HPDE6-E6E7 (cell line): ENCODE measurements around the gene SPG7.

Experiments used
- DNase-seq: peaks from one replicate; pipeline ENCODE4 v3.0.0; 2011; ENCODE audit warnings: missing footprints; ENCODE audit errors: extremely low spot score

SPG7 gene

DNA sequence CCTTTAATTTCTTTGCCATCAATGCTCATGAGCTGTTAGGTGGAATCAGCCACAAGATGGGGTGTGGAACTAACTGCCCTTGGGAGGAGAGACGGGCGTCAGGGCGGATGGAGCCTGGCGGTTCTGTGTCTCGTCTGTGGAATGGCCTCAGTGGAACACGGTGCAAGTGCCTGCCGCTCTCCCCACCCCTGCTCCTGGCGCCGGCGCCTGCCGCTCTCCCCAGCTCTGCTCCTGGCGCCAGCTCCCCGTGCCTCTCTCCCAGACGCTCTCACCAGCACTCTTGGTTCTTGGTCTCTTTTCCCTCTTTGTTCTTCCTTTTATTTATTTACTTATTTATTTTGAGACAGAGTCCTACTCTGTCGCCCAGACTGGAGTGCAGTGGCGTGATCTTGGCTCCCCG, 39.1 kb downstream of the SPG7 start:
- DNase-seq: no peak

DNA sequence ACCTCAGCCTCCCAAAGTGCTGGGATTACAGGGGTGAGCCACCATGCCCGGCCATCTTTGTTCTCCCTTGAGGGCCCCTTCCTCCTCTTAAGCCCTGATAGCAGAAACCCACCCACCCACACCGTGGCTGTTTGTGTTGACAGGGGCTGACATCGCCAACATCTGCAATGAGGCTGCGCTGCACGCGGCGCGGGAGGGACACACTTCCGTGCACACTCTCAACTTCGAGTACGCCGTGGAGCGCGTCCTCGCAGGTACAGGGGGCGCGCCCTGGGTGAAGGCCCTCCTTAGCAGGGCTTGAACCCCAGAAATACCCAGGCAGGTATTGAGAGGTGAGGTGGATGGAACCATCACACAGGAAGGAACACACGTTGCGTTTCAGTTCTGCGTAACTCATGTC, 39.7 kb downstream of the SPG7 start:
- no peak for DNase-seq

DNA sequence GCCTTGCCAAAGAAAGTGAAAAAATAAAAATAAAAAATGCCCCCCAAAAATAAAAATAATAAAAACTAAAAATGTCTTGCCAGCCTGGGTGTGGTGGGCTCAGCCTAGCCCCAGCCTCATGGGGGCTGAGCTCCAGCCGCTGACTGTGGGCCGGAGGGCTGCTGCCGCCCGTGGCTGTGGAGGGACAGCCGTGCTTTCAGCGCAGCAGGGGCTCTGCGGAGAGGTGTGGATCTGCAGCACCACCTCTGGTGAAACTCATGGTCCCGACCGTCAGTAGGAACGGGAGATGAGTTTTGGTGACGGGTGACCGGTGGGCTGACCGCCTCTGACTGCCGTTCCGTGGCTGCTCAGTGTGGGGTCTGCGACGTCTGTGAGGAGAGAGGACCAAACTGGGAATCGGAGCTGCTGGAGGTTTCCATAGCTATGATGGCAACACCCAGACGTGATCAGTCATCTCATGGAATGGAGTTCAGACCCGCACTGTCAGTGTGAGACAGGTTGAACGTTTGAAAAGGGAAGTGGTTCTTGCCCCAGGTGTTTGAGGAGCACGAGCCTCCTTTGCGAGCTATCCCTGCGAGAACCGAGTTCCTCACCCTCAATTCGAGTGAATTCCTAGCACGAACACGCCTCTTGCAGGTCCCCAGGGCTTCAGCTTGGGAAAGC, 40.3 kb downstream of the SPG7 start:
- no peak for DNase-seq

DNA sequence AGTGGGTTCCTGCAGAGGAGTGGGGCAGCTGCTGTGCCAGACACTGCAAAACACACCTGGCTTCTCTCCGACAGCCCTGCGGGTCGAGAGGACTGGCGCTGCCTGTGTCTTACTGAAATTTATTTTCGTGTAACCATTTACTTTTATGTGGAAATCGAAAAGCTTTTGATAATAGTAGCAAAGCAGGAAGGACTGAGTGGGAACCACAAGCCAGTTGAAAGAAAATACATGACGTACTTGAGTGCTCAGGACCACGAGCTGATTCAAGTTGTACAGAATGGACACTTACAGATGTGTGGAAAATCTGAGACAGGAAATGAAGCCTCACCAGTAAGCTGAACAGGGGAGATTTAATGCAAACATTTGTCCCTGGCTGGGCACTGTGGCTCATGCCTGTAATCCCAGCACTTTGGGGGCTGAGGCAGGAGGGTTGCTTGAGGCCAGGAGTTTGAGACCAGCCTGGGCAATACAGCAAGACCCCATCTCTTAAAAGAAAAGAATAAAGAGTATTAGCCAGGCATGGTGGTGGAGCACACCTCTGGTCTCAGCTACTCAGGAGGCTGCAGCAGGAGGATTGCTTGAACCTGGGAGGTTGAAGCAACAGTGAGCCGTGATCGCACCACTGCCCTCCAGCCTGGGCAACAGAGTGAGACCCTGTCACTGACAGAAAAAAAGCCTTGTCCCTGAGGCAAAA, 41.0 kb downstream of the SPG7 start:
- no peak for DNase-seq

DNA sequence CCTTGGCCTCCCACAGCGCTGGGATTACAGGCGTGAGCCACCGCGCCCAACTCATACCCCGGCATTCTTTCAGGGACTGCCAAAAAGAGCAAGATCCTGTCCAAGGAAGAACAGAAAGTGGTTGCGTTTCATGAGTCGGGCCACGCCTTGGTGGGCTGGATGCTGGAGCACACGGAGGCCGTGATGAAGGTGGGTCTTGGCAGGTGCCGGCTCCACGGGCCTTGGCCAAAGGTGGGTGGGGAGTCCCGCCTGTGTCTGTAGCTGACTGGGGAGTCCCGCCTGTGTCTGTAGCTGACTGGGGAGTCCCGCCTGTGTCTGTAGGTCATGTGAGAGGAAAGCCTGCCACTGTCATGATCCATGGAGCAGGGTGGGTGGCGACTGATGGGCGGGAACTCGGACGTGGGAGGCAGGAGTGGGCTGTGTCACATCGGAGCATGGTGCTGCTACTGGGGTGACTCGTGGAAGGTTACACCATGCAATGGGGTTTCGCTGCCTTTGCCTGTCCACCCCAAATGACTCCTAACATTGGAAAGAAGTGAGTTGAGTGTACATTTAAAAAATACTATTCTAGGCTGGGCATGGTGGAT, 42.3 kb downstream of the SPG7 start:
- DNase-seq: no peak

DNA sequence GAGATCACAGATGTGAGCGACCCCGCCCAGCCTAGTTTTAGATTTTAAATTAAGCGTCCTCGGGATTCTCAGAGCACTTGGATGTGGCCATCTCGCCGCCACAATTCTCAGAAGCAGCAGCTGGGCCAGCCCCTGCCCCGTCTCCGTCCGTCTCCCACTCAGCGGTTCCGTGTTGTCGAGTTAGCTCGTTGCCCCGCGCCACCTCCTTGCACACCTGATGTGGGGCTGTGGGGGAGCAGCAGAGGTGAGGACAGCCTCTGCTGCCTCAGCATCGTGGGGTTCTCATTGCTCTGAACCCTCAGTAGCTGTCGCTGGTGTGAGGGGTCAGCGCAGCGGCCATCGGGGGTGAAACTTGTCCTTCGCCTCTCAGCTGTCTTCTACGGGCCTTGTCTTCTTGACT, 44.1 kb downstream of the SPG7 start:
- DNase-seq: no peak

DNA sequence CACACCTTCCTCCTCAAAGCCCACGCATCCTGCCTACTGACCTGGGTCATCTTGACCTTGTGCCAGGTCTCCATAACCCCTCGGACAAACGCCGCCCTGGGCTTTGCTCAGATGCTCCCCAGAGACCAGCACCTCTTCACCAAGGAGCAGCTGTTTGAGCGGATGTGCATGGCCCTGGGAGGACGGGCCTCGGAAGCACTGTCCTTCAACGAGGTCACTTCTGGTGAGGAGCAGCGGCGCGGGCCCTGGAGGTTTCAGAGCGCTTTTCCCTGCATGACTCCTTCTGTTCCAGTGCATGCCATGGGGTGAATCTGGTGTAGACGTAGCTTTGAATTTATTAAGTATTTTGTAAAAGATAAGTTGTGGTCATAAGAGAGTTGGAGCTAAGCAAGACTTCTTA, 44.7 kb downstream of the SPG7 start:
- no peak for DNase-seq

DNA sequence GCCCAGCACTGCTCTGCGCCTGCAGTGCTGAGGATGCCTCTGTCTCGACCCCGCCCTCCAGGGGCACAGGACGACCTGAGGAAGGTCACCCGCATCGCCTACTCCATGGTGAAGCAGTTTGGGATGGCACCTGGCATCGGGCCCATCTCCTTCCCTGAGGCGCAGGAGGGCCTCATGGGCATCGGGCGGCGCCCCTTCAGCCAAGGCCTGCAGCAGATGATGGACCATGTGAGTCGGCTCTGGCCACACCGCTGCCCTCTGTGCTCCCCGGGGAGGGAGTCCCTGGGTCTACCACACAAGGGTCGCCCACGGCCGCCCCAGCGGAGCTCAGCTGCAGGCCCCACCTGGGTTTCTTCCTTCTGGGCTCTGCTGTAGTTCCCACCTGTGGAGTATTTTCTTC, 45.5 kb downstream of the SPG7 start:
- no peak for DNase-seq

DNA sequence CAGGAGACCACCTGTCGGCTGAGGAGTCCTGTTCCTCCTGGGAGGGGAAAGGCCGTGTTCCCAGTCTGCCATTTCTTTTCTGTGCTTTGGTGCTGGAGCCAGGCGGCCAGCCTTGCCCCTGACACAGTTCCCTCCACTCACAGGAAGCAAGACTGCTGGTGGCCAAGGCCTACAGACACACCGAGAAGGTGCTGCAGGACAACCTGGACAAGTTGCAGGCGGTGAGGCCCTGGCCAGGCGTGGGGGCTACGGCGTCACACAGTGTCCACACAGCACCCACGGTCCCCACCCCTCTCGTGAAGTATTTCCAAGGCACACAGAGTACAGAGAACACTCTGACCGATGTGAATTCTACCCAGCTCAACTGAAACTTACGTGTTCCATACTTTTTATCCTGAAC, 46.1 kb downstream of the SPG7 start:
- no peak for DNase-seq

DNA sequence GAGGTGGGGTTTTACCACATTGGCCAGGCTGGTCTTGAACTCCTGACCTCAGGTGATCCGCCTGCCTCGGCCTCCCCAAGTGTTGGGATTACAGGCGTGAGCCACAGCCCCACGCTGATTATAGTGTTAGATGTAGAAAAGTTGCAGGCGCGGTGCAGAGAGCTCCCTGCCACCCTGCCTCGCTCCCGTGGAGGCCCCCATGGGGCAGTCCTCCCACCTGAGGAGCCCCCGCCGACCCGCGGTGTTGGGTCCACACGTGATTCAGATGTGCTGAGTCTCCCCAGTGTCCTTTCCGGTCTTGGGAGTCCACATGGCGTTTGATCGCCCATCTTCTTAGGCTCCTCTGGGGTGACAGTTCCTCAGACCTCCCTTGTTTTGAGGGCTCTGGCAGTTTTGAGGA, 47.1 kb downstream of the SPG7 start:
- DNase-seq: no peak

DNA sequence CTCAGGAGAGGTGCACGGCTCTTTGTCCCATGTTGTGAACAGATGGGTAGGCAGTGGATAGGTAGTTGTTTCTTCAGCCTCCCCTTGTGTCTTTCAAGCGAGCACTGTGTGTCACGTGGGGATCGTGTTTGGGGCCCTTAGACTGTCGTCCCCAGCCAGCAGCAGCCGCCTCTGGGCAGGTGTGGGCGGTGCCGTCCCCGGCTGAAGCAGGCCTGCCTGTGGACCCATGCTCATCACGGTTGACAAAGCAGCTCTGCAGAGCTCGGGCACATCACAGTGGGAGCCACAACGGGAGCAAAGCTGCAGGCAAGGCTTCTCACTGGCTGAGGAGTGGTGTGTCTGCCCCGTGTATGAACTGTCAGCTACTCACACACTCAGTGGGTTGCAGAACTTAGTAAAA, 47.6 kb downstream of the SPG7 start:
- DNase-seq: no peak

DNA sequence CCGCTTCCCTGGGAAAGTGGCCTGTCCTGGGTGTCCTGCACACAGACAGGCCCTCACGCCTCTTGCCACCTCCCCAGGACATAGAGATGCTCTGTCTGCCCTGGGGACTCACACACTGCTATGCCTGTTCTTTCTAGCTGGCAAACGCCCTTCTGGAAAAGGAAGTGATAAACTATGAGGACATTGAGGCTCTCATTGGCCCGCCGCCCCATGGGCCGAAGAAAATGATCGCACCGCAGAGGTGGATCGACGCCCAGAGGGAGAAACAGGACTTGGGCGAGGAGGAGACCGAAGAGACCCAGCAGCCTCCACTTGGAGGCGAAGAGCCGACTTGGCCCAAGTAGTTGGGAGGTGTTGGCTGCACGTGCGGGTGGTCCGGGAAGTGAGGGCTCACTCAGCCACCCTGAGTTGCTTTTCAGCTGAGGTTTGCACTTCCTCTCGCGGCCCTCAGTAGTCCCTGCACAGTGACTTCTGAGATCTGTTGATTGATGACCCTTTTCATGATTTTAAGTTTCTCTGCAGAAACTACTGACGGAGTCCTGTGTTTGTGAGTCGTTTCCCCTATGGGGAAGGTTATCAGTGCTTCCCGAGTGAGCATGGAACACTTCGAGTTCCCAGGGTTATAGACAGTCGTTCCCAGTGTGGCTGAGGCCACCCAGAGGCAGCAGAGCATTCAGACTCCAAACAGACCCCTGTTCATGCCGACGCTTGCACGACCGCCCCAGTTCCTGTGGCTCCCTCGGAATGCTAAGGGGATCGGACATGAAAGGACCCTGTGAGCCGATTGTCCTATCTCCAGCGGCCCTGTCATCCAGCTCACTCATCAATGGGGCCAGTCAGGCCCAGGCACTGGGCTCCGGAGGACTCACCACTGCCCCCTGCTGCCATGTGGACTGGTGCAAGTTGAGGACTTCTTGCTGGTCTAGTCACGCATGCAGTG, 48.8 kb downstream of the SPG7 start:
- DNase-seq: no peak

DNA sequence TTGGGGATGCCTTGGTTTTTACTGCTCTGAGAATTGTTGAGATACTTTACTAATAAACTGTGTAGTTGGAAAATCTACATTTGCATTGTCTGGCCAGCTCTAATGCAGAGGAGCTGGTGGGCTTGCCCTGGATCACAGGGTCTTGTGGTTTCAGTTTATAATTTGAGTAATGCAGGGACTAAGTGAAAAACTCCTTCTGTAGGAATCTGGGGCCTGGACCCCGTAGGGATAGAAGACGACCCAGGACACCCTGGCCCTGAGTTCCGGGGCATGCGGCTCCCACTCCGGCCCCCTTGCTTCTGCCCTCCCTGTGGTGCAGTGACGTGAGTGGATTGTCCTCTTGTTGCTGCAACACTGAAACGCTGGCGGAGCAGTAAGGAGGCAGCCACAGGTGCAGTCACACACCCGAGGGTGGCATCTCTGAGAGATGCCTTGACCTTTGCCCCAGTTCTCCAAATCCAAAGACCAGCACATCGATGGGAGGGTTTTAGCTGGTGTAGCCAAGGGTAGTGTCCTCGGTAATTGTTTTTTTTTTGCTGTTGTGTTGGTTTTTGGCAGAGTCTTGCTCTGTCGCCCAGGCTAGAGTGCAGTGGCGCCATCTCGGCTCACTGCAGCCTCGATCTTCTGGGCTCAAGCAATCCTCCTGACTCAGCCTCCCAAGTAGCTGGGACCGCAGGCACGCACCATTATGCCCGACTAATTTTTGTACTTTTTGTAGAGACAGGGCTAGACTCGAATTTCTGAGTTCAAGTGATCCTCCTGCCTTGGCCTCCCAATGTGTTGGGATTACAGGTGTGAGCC, 49.7 kb downstream of the SPG7 start:
- DNase-seq: no peak

DNA sequence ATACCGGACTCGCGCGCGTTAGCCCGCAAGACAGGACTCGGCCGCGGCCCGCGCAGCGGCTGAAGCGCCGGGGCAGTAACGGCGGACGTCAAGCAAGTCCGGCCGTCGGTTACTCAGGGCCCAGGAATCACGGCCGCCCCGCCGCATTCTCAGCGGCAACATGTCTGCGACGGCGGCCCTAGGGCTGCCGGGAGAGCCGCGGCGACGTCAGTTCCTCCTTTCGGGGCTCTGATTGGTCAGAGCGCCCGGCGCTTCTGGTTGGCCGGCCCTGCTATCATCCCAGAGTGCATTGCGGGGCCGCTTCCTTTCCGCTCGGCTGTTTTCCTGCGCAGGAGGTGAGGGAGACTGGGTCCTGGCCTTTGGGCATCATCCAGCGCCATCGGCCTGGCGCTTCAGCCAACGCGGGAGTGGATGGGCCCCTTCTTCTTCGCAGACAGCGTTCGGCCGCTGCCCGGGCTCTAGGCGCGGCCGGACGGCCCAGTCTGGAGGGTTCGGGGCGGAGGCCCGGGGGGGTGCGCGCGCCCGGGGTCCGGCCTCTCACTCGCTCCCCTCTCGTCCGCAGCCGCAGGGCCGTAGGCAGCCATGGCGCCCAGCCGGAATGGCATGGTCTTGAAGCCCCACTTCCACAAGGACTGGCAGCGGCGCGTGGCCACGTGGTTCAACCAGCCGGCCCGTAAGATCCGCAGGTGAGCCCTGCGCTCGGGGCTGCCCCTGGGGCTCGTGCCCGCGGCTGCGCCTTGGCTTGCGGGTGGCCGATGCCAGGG, 52.4 kb downstream of the SPG7 start, which contains the start of gene RPL13:
Gene RPL13 (plus strand): TSS at position 305 of the 764 bp plus-strand sequence. CDS start 278 bp downstream, at position 583.
- peak; percentile 93 for DNase-seq

DNA sequence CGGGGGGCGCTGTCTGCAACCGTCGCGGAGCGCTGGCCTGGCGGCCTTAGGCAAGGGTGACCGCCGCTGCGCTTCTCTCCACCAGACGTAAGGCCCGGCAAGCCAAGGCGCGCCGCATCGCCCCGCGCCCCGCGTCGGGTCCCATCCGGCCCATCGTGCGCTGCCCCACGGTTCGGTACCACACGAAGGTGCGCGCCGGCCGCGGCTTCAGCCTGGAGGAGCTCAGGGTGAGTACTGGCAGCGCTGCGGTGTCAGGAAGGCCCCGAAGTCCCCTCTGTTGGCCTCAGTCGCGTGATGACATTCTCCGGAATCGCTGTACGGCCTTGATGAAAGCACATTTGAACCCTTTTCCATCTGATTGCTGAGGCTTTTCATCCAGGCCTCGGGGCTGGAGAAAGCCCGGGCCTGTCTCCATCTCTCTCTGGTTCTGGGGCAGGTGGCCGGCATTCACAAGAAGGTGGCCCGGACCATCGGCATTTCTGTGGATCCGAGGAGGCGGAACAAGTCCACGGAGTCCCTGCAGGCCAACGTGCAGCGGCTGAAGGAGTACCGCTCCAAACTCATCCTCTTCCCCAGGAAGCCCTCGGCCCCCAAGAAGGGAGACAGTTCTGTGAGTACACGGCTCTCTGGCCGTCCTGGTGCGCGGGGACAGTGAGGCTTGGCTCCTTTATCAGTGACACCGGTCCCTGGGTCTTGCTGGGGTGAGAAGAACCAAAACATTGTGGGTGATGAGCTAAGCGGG, 53.1 kb downstream of the SPG7 start:
- DNase-seq: no peak

DNA sequence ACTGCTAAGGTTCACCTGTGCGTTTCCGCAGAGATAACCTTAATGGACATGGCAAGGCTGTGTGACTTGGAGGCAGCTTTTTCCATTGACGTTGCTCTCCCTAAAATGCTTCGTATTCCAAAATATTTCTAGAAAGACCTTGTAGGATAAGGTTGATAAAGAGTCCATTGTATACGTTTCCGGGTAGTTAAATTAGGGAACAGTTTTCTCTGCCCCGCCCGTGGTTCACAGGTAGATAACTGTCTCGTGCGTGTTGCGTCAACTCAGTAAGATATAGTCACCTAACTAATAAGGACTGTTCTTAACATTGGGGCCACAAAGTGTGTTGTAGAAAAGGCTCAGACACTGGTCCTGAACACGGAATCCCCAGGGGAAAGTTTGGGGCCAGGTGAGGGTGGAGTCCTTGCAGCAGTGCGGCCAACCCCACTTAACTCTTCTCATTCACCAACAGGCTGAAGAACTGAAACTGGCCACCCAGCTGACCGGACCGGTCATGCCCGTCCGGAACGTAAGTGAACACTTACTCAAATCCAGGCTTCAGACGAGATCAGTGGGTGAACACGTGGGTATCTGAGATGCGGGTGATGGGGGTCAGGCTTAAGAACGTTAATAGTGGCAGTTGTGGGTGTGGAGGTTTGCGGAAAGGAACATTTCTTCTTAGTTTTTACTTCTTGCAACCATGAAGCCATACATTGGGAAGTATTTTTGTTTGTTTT, 53.8 kb downstream of the SPG7 start:
- no peak for DNase-seq

DNA sequence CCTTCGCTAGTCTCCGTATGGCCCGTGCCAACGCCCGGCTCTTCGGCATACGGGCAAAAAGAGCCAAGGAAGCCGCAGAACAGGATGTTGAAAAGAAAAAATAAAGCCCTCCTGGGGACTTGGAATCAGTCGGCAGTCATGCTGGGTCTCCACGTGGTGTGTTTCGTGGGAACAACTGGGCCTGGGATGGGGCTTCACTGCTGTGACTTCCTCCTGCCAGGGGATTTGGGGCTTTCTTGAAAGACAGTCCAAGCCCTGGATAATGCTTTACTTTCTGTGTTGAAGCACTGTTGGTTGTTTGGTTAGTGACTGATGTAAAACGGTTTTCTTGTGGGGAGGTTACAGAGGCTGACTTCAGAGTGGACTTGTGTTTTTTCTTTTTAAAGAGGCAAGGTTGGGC, 54.7 kb downstream of the SPG7 start:
- DNase-seq: no peak

DNA sequence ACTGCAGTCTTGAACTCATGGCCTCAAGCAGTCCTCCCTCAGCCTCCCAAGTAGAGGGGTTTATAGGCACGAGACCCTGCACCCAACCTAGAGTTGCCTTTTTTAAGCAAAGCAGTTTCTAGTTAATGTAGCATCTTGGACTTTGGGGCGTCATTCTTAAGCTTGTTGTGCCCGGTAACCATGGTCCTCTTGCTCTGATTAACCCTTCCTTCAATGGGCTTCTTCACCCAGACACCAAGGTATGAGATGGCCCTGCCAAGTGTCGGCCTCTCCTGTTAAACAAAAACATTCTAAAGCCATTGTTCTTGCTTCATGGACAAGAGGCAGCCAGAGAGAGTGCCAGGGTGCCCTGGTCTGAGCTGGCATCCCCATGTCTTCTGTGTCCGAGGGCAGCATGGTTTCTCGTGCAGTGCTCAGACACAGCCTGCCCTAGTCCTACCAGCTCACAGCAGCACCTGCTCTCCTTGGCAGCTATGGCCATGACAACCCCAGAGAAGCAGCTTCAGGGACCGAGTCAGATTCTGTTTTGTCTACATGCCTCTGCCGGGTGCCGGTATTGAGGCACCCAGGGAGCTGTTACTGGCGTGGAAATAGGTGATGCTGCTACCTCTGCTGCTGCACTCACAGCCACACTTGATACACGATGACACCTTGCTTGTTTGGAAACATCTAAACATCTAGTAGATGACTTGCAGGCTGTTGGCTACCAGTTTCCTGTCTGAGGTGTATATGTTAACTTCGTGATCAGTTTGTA, 55.6 kb downstream of the SPG7 start:
- no peak for DNase-seq
